ENCODE data around the gene TENT5C. TPM values are rescaled to one million over a fixed set of nuclear protein-coding genes. Genes with fewer than 3 reads are reported as not detected.

The TENT5C gene
- 3.4 and 3.6 TPM in 2 replicates for total RNA-seq

GRCh38 chr1:117605774-117606648, at the start of gene TENT5C:
Gene TENT5C, plus strand, starts transcription at chr1:117606048. Its CDS starts 16,821 bp downstream, at chr1:117622869.

Other genes with a start within 250 kb of the TENT5C start
- gene MAN1A2, start 238.6 kb upstream of the TENT5C start, total RNA-seq: 79.3 and 82.0 TPM in 2 replicates